CD4-positive, alpha-beta memory T cell (primary cell): Measurements from ENCODE around the gene ZCCHC10. TPM values are rescaled to one million over a fixed set of nuclear protein-coding genes. Genes with fewer than 3 reads are reported as not detected.

Source experiments
- CTCF ChIA-PET: fragments of 350-600 bp; sonication (Branson Sonifier 250); formaldehyde crosslinking; loops from one replicate; lab custom pipeline; 2021; ENCODE audit warnings: inconsistent platforms; ENCODE audit not compliant: partially characterized antibody; lab: Charles Lee
- POLR2A ChIA-PET: fragments of 350-600 bp; sonication (Branson Sonifier 250); formaldehyde crosslinking; loops from one replicate; lab custom pipeline; 2021; ENCODE audit not compliant: partially characterized antibody; lab: Charles Lee
- DNase-seq, 5 donors: peaks; one replicate each; pipeline versions ENCODE4 v3.0.0 to v3.0.0-alpha.2; 2020 to 2022; ENCODE audit warnings: mixed read lengths in 1 of 5
- H3K27ac ChIP-seq: one replicate; pipeline ENCODE4 v1.7.0; 2013; ENCODE audit warnings: low read depth, low read length
- H3K27me3 ChIP-seq: 2 replicates; pipeline ENCODE4 v1.7.0; 2013; ENCODE audit warnings: mild to moderate bottlenecking, low read length, moderate library complexity; ENCODE audit not compliant: insufficient read depth
- H3K36me3 ChIP-seq: 2 replicates; pipeline ENCODE4 v1.7.0; 2013; ENCODE audit warnings: mild to moderate bottlenecking, low read length, moderate library complexity; ENCODE audit not compliant: insufficient read depth
- H3K4me1 ChIP-seq: 2 replicates; pipeline ENCODE4 v1.7.0; 2013; ENCODE audit warnings: mild to moderate bottlenecking, low read length, moderate library complexity; ENCODE audit not compliant: insufficient read depth
- H3K4me3 ChIP-seq, 2 donors: one replicate each; pipeline ENCODE4 v1.7.0; 2013; ENCODE audit warnings: low read length in 2 of 2, mild to moderate bottlenecking in 1 of 2
- H3K9me3 ChIP-seq, 2 donors: one replicate each; pipeline ENCODE4 v1.7.0; 2013; ENCODE audit warnings: low read length in 2 of 2, control low read depth in 1 of 2; ENCODE audit not compliant: control insufficient read depth in 1 of 2
- H3K27ac Mint-ChIP-seq, 7 donors: one replicate each; pipeline ENCODE4 v1.8.0; 2020 to 2021; ENCODE audit warnings: mixed read lengths in 7 of 7, mild to moderate bottlenecking in 6 of 7, inconsistent platforms in 3 of 7, moderate library complexity in 3 of 7
- H3K27me3 Mint-ChIP-seq, 2 donors: one replicate each; pipeline ENCODE4 v1.8.0; 2020 to 2021; ENCODE audit warnings: mixed read lengths in 2 of 2
- H3K36me3 Mint-ChIP-seq, 2 donors: one replicate each; pipeline ENCODE4 v1.8.0; 2020 to 2021; ENCODE audit warnings: mixed read lengths in 2 of 2, inconsistent platforms in 1 of 2, mild to moderate bottlenecking in 1 of 2
- H3K4me1 Mint-ChIP-seq, 4 donors: one replicate each; pipeline ENCODE4 v1.8.0; 2020 to 2021; ENCODE audit warnings: mixed read lengths in 4 of 4, mild to moderate bottlenecking in 1 of 4
- H3K4me3 Mint-ChIP-seq, 8 donors: one replicate each; pipeline ENCODE4 v1.8.0; 2020 to 2021; ENCODE audit warnings: mixed read lengths in 8 of 8, mild to moderate bottlenecking in 7 of 8, moderate library complexity in 6 of 8, inconsistent platforms in 3 of 8
- H3K9me3 Mint-ChIP-seq, 8 donors: one replicate each; pipeline ENCODE4 v1.8.0; 2020 to 2021; ENCODE audit warnings: mixed read lengths in 8 of 8, mild to moderate bottlenecking in 5 of 8, inconsistent platforms in 3 of 8, moderate library complexity in 1 of 8
- intact Hi-C: fragments of 100-400 bp; cut with micrococcal nuclease; formaldehyde crosslinking; loops from one replicate; pipeline ENCODE4 v1.15.1; 2023
- polyA plus RNA-seq, 2 donors: library from polyadenylated mRNA; unstranded; fragments of 300-500 nt; fragmentation: Illumina TruSeq; gene quantifications; one replicate each; pipeline ENCODE4 v1.2.3, GENCODE V29; 2021
- total RNA-seq, 2 experiments: library from RNA; stranded (reverse); gene quantifications; one replicate each; pipeline ENCODE4 v1.2.3, GENCODE V29; 2021

Gene ZCCHC10
- total and polyA plus RNA-seq, 4 experiments from 2014 or later: 20.1 to 50.2 (median 33.7) TPM

GRCh38 chr5:132952829-132953228 lies 73.5 kb downstream of the ZCCHC10 start:
- no peak for DNase-seq
- peak overlapping the region in 1 of 8 donors; percentile 21 for H3K4me3 Mint-ChIP-seq
- Histone ChIP-seq H3K4me3 (no peak overlapping the region), H3K36me3 (peaks cover 9% of the 10 kb centered on the region), H3K9me3 (no peaks in the 10 kb centered on the region), H3K4me1 (peaks cover 37% of the 10 kb centered on the region), H3K27ac (no peak overlapping the region), H3K27me3 (no peaks in the 10 kb centered on the region)
- H3K27me3 Mint-ChIP-seq: no peaks in the 10 kb centered on the region
- peaks cover 29 to 33% of the 10 kb centered on the region in 2 donors for H3K36me3 Mint-ChIP-seq
- CTCF ChIA-PET: no interaction called here
- H3K27ac Mint-ChIP-seq: peak overlapping the region in 1 of 7 donors; percentile 37
- no peaks in the 10 kb centered on the region for H3K9me3 Mint-ChIP-seq
- intact Hi-C loops: no loop called here
- POLR2A ChIA-PET: no interaction called here
- H3K4me1 Mint-ChIP-seq: peaks cover 34 to 62% (median 50%) of the 10 kb centered on the region in 4 donors

GRCh38 chr5:132951897-132952296 lies 74.5 kb downstream of the ZCCHC10 start:
- no peak overlapping the region for H3K4me3 ChIP-seq
- CTCF ChIA-PET: no interaction called here
- H3K36me3 Mint-ChIP-seq: peaks cover 29 to 36% of the 10 kb centered on the region in 2 donors
- no peak for DNase-seq
- H3K27me3 Mint-ChIP-seq: no peaks in the 10 kb centered on the region
- peak overlapping the region in 1 of 8 donors; percentile 6 for H3K4me3 Mint-ChIP-seq
- peaks cover 39 to 67% (median 54%) of the 10 kb centered on the region in 4 donors for H3K4me1 Mint-ChIP-seq
- peaks cover 9% of the 10 kb centered on the region for H3K36me3 ChIP-seq
- intact Hi-C loops: no loop called here
- no peak overlapping the region for H3K27ac Mint-ChIP-seq
- H3K9me3 ChIP-seq: no peaks in the 10 kb centered on the region
- H3K9me3 Mint-ChIP-seq: no peaks in the 10 kb centered on the region
- peaks cover 35% of the 10 kb centered on the region for H3K4me1 ChIP-seq
- no peak overlapping the region for H3K27ac ChIP-seq
- POLR2A ChIA-PET: no interaction called here
- no peaks in the 10 kb centered on the region for H3K27me3 ChIP-seq

- Histone ChIP-seq H3K9me3 (no peaks in the 10 kb centered on the region), H3K36me3 (peaks cover 3% of the 10 kb centered on the region), H3K4me3 (no peak overlapping the region), H3K4me1 (peaks cover 32% of the 10 kb centered on the region), H3K27me3 (no peaks in the 10 kb centered on the region), H3K27ac (no peak overlapping the region)
- intact Hi-C loops: no loop called here
- peak overlapping the region in 1 of 7 donors; percentile 25 for H3K27ac Mint-ChIP-seq
- peaks cover 22 to 28% of the 10 kb centered on the region in 2 donors for H3K36me3 Mint-ChIP-seq
- peaks cover 45 to 73% (median 55%) of the 10 kb centered on the region in 4 donors for H3K4me1 Mint-ChIP-seq
- ChIA-PET CTCF (no interaction called here), POLR2A (no interaction called here)
- H3K27me3 Mint-ChIP-seq: no peaks in the 10 kb centered on the region
- H3K9me3 Mint-ChIP-seq: no peaks in the 10 kb centered on the region
- no peak overlapping the region for H3K4me3 Mint-ChIP-seq
- DNase-seq: no peak
These were observed 77.2 kb downstream of the ZCCHC10 start for GRCh38 chr5:132949136-132949535.

DNA sequence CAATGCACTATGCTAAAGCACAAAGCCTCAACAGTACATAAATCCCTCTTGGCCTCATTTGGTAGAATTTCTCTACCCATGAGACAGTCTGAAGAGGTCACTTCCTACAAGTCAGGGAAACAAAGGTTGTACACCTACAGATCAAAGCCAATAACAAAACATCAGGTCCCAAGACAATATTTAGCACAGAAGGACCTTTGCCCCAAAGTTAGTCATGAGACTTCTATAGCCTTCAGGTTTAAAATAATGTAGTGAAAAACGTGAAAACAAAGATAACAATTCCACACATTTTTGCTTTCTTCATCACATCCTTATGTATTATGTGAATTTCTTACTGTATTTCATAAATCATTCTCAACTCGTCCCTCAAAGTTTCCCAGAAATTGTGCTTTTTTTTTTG lies 78.7 kb downstream of the ZCCHC10 start:
- no peak overlapping the region for H3K4me3 Mint-ChIP-seq
- CTCF ChIA-PET: no interaction called here

More for the DNA sequence above, 78.7 kb downstream of the ZCCHC10 start:
- Histone ChIP-seq H3K4me3 (no peak overlapping the region), H3K9me3 (no peaks in the 10 kb centered on the region), H3K27ac (no peak overlapping the region), H3K4me1 (peaks cover 23% of the 10 kb centered on the region), H3K27me3 (no peaks in the 10 kb centered on the region), H3K36me3 (no peaks in the 10 kb centered on the region)
- no peak for DNase-seq
- POLR2A ChIA-PET: no interaction called here
- peaks cover 13 to 19% of the 10 kb centered on the region in 2 donors for H3K36me3 Mint-ChIP-seq
- intact Hi-C loops: no loop called here
- H3K4me1 Mint-ChIP-seq: peaks cover 40 to 75% (median 55%) of the 10 kb centered on the region in 4 donors
- peak overlapping the region in 1 of 7 donors; percentile 9 for H3K27ac Mint-ChIP-seq
- H3K27me3 Mint-ChIP-seq: no peaks in the 10 kb centered on the region
- no peaks in the 10 kb centered on the region for H3K9me3 Mint-ChIP-seq

Other genes starting within 250 kb of the ZCCHC10 start
- 10 to 100 TPM; 12.6 to 13.8 TPM for gene SEPTIN8, start 249.3 kb downstream of the ZCCHC10 start, total RNA-seq
- gene SEPTIN8, start 249.3 kb downstream of the ZCCHC10 start, polyA plus RNA-seq: 1 to 10 TPM; 1.1 to 3.3 TPM
- not detected for gene SOWAHA, start 213.2 kb downstream of the ZCCHC10 start, total RNA-seq
- gene SOWAHA, start 213.2 kb downstream of the ZCCHC10 start, polyA plus RNA-seq: under 1 TPM in 1 of 2 donors, not detected in 1; 0.06 TPM
- under 1 TPM in 1 of 2 experiments, not detected in 1; 0.49 TPM for gene SHROOM1, start 195.9 kb downstream of the ZCCHC10 start, total RNA-seq
- not detected for gene SHROOM1, start 195.9 kb downstream of the ZCCHC10 start, polyA plus RNA-seq
- gene GDF9, start 160.1 kb downstream of the ZCCHC10 start, total RNA-seq: 1 to 10 TPM; 1.1 to 1.9 TPM
- gene GDF9, start 160.1 kb downstream of the ZCCHC10 start, polyA plus RNA-seq: under 1 TPM; 0.13 to 0.30 TPM
- 100 to 1,000 TPM; 124 to 127 TPM for gene UQCRQ, start 159.9 kb downstream of the ZCCHC10 start, total RNA-seq
- gene UQCRQ, start 159.9 kb downstream of the ZCCHC10 start, polyA plus RNA-seq: 100 to 1,000 TPM; 471 to 536 TPM
- 1 to 10 TPM; 8.1 to 8.8 TPM for gene LEAP2, start 152.9 kb downstream of the ZCCHC10 start, total RNA-seq
- 1 to 10 TPM; 1.1 to 1.6 TPM for gene LEAP2, start 152.9 kb downstream of the ZCCHC10 start, polyA plus RNA-seq
- 10 to 100 TPM; 60.4 to 61.6 TPM for gene AFF4, start 62.9 kb downstream of the ZCCHC10 start, total RNA-seq
- 10 to 100 TPM; 14.1 to 24.0 TPM for gene AFF4, start 62.9 kb downstream of the ZCCHC10 start, polyA plus RNA-seq
- 10 to 100 TPM; 55.9 to 58.1 TPM for gene HSPA4, start 25.5 kb upstream of the ZCCHC10 start, total RNA-seq
- 10 to 100 TPM; 32.2 to 45.1 TPM for gene HSPA4, start 25.5 kb upstream of the ZCCHC10 start, polyA plus RNA-seq